Fibroblast of lung (primary cell): ENCODE results near the gene DSP. TPM values are rescaled to one million over a fixed set of nuclear protein-coding genes. Genes with fewer than 3 reads are reported as not detected.
A peak's percentile ranks its signal among the peaks of the same experiment; 100 is the strongest.

Experiments used
- DNase-seq, 2 donors: peaks; one replicate each; pipeline versions ENCODE4 v3.0.0 to v3.0.0-alpha.2; 2010; ENCODE audit warnings: low read depth in 2 of 2
- H2AFZ ChIP-seq: 2 replicates; pipeline ENCODE4 v1.5.1; 2012; ENCODE audit warnings: low read length, control low read depth, inconsistent platforms
- H3K27ac ChIP-seq: 2 replicates; pipeline ENCODE4 v1.5.1; 2011; ENCODE audit warnings: low read length, control low read depth; ENCODE audit not compliant: insufficient read depth
- H3K27me3 ChIP-seq: 2 replicates; pipeline ENCODE4 v1.5.1; 2011; ENCODE audit warnings: mild to moderate bottlenecking, low read length; ENCODE audit not compliant: control insufficient read depth, insufficient read depth
- H3K36me3 ChIP-seq: 2 replicates; pipeline ENCODE4 v1.5.1; 2011; ENCODE audit warnings: low read length; ENCODE audit not compliant: control insufficient read depth, insufficient read depth
- H3K4me1 ChIP-seq: 2 replicates; pipeline ENCODE4 v1.5.1; 2011; ENCODE audit warnings: low read length; ENCODE audit not compliant: control insufficient read depth, insufficient read depth; ENCODE audit errors: extremely low read depth
- H3K4me2 ChIP-seq: 2 replicates; pipeline ENCODE4 v1.5.1; 2011; ENCODE audit warnings: low read length, control low read depth; ENCODE audit not compliant: insufficient read depth; ENCODE audit errors: extremely low read depth
- H3K4me3 ChIP-seq, 4 experiments: fragments of 200-600 bp in 1 of 4; sonication (generic) in 1 of 4; replicated peaks in 1 of 4; 2 replicates each; pipeline ENCODE4 v1.5.1; 2011 to 2016; ENCODE audit warnings: low read length in 4 of 4, low read depth in 3 of 4, mild to moderate bottlenecking in 3 of 4, control low read depth in 2 of 4, inconsistent platforms in 1 of 4, mixed read lengths in 1 of 4; ENCODE audit not compliant: insufficient read depth in 1 of 4; ENCODE audit errors: control extremely low read depth in 1 of 4
- H3K79me2 ChIP-seq: 2 replicates; pipeline ENCODE4 v1.5.1; 2012; ENCODE audit warnings: mild to moderate bottlenecking, low read length, inconsistent platforms; ENCODE audit not compliant: control insufficient read depth, insufficient read depth
- H3K9ac ChIP-seq: 2 replicates; pipeline ENCODE4 v1.5.1; 2011; ENCODE audit warnings: mild to moderate bottlenecking, low read length, control low read depth; ENCODE audit not compliant: insufficient read depth
- H3K9me3 ChIP-seq: 2 replicates; pipeline ENCODE4 v1.5.1; 2012; ENCODE audit warnings: low read depth, low read length; ENCODE audit not compliant: control insufficient read depth, insufficient read depth
- H4K20me1 ChIP-seq: 2 replicates; pipeline ENCODE4 v1.5.1; 2011; ENCODE audit warnings: low read length; ENCODE audit not compliant: control insufficient read depth, insufficient read depth; ENCODE audit errors: extremely low read depth
- EZH2 ChIP-seq: IDR thresholded peaks from 2 replicates; pipeline ENCODE4 v1.5.1; 2012; ENCODE audit warnings: low read length, control low read depth, mild to moderate bottlenecking; ENCODE audit errors: missing control alignments
- polyA plus RNA-seq, 2 donors: library from polyadenylated mRNA; depleted of rRNA in 1 of 2; stranded (reverse) in 1 of 2; unstranded in 1 of 2; fragments of >200 nt; gene quantifications; 2 replicates each; pipeline ENCODE4 v1.2.1, GENCODE V29; 2011 to 2012; ENCODE audit warnings: missing spikeins in 1 of 2
- total RNA-seq: library from RNA; depleted of rRNA; stranded (reverse); fragments of >200 nt; gene quantifications from 2 replicates; pipeline ENCODE4 v1.2.1, GENCODE V29; 2014
- TF ChIP-seq, protein P1 (sequence below), 2 donors: IDR thresholded peaks in 1 of 2; conservative IDR thresholded peaks in 1 of 2; 1 replicate in 1 of 2; 2 replicates in 1 of 2; pipeline ENCODE4 v1.5.1; 2011 to 2012; ENCODE audit warnings: low read length in 2 of 2, control low read depth in 1 of 2, inconsistent platforms in 1 of 2, low read depth in 1 of 2, mild to moderate bottlenecking in 1 of 2

Gene DSP
- total and polyA plus RNA-seq, 2 donors (not counting 1 experiment from before 2014, with no cell fraction given), result 3.8 TPM; not detected in 1

DNA sequence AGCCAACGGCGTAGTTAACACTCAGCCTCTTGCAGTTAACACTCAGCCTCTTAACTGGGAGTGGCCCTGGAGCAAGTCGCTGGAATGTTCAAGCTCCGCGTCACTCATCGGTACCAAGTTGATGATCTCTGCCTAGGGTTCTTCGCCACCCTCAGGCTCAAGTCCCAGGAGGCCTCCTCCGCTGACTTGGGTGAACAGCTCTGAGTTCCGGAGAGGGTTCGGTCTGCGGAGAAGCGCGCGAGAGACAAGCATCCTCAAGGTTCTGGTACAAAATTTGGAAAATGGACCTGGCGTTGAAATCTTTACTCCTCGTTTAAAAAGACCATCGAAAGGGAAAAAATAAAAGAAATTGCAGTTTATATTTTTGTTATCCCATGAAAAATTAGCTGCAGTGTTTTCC, 876 bp upstream of the DSP start:
- peak in 1 of 2 donors; percentile 44 for DNase-seq
- Histone ChIP-seq H3K9ac (no peak overlapping the region), H3K36me3 (no peaks in the 10 kb centered on the region), H3K27ac (no peak overlapping the region), H3K79me2 (no peaks in the 10 kb centered on the region), H3K4me3 (peak overlapping the region in 1 of 4 experiments; percentile 46), H3K4me1 (no peaks in the 10 kb centered on the region), H3K27me3 (peaks cover 20% of the 10 kb centered on the region), H3K4me2 (no peak overlapping the region), H3K9me3 (no peaks in the 10 kb centered on the region), H2AFZ (no peak overlapping the region), H4K20me1 (no peaks in the 10 kb centered on the region)
- TF ChIP-seq EZH2, result no peak
- TF ChIP-seq, protein P1, sequence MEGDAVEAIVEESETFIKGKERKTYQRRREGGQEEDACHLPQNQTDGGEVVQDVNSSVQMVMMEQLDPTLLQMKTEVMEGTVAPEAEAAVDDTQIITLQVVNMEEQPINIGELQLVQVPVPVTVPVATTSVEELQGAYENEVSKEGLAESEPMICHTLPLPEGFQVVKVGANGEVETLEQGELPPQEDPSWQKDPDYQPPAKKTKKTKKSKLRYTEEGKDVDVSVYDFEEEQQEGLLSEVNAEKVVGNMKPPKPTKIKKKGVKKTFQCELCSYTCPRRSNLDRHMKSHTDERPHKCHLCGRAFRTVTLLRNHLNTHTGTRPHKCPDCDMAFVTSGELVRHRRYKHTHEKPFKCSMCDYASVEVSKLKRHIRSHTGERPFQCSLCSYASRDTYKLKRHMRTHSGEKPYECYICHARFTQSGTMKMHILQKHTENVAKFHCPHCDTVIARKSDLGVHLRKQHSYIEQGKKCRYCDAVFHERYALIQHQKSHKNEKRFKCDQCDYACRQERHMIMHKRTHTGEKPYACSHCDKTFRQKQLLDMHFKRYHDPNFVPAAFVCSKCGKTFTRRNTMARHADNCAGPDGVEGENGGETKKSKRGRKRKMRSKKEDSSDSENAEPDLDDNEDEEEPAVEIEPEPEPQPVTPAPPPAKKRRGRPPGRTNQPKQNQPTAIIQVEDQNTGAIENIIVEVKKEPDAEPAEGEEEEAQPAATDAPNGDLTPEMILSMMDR (conservative IDR thresholded peaks at IDR 0.05 in 1 of 2, IDR thresholded peaks at IDR 0.05 in 1 of 2; ENCODE audit: low read depth in 1 of 2, low read length in 2 of 2), result no peak

DNA sequence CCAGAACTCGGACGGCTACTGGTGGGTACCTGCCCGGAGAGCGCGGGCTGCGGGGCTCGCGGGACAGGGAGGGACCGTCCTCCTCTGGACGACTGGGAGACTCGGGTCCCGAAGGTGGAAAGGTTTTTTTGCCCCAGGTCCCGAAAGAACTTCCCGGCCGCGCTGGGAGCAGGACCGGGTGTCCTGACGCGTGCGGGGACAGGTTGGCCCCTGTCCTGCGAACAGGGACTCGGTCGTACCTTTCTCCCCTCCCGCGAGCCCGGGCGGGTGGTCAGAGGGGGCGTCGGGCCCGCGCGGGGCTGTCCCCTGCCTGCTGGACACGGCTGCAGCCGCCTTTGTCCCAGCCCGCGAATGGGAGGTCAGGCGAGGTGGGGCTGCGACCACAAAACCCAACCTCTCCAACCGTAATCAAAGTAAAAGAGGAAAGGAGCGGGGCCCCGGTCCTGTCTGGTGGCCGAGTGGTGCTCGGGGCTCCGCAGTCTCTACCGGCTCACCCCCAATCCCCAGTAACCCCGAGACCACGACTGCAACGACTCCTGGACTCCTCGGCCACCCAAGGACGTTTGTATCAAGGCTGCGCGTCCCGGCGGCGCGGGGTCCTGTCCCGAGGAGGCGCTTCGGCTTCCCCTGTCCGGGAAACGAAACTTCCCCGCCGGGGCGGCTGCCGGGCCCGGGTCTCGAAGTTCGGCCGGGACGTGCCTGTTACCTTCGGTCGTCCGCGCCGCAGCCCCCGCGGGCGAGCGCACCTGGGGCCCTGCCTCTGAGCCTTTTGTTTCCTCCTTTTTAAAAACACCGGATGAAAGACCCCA, 798 bp downstream of the DSP start:
- H3K79me2 ChIP-seq, result no peaks in the 10 kb centered on the region
- peak overlapping the region; percentile 72 for H3K4me2 ChIP-seq
- peak overlapping the region; percentile 55 for H2AFZ ChIP-seq
- peak in 1 of 2 donors; percentile 19 for DNase-seq
- H3K4me1 ChIP-seq, result no peaks in the 10 kb centered on the region
- no peaks in the 10 kb centered on the region for H3K9me3 ChIP-seq
- no peak overlapping the region for H3K27ac ChIP-seq
- H3K9ac ChIP-seq, result peak overlapping the region; percentile 68
- H3K4me3 ChIP-seq, result peak overlapping the region; percentile 38 to 54 (median 40)
- no peaks in the 10 kb centered on the region for H4K20me1 ChIP-seq
- no peaks in the 10 kb centered on the region for H3K36me3 ChIP-seq
- TF ChIP-seq EZH2, result peak; percentile 96
- TF ChIP-seq, protein P1 (conservative IDR thresholded peaks at IDR 0.05 in 1 of 2, IDR thresholded peaks at IDR 0.05 in 1 of 2; ENCODE audit: low read depth in 1 of 2, low read length in 2 of 2), result no peak
- peaks cover 20% of the 10 kb centered on the region for H3K27me3 ChIP-seq

DNA sequence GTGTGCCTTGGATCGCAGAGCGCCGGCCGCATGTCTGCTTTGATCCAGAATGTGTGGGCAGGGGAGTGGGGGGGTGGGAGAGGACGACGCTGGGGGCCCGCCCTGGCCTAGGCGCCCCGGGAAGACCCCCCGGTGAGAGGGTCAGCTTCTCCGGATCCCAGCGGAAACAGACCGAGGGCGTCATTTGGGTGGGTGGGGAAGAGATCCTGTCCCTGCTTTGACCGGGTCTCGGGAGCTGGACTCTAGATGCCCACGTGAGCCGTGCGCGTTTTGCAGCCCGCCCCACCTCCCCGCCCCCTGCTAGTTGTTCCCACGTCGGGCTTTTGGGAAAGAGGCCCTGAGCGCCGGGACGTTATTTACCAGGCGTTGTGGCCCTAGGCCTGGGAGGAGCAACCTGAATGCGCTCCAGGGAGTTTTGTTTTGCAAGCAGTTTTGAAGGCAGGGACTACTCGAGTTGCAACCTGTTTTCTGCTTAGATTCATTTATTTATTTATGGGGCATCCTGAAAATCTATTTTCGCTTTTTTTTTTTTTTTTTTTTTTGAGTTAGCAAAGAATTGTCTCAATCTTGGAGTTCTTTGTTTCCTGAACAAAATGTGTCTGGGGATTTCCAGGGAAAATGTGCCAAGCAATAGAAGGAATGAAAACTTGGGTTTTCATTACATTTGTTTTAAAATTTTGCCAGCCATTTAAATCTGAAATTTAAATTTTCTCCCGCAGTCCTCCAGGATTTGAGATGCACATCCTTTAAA, 1.6 kb downstream of the DSP start:
- Histone ChIP-seq H4K20me1 (no peaks in the 10 kb centered on the region), H3K9ac (no peak overlapping the region), H3K36me3 (no peaks in the 10 kb centered on the region), H3K4me1 (no peaks in the 10 kb centered on the region), H3K79me2 (no peaks in the 10 kb centered on the region), H3K4me2 (no peak overlapping the region), H3K9me3 (no peaks in the 10 kb centered on the region), H3K27me3 (peaks cover 20% of the 10 kb centered on the region), H3K4me3 (peak overlapping the region in 2 of 4 experiments; percentile 38 to 54), H3K27ac (no peak overlapping the region), H2AFZ (no peak overlapping the region)
- TF ChIP-seq EZH2, result no peak
- TF ChIP-seq, protein P1 (conservative IDR thresholded peaks at IDR 0.05 in 1 of 2, IDR thresholded peaks at IDR 0.05 in 1 of 2; ENCODE audit: low read depth in 1 of 2, low read length in 2 of 2), result no peak
- DNase-seq, result peak in 1 of 2 donors; percentile 41
